Measurements from ENCODE around the gene C16orf96.

Gene C16orf96

GRCh38 chr16:4525634-4526277, 30.4 kb upstream of the C16orf96 start:
- no peak for DNase-seq (ENCODE audit: low read depth)

GRCh38 chr16:4529085-4530060, 26.8 kb upstream of the C16orf96 start:
- no peak for DNase-seq (ENCODE audit: low read depth)

GRCh38 chr16:4531811-4532210, 24.3 kb upstream of the C16orf96 start:
- DNase-seq (ENCODE audit: low read depth): no peak

- DNase-seq (ENCODE audit: low read depth): no peak
Measured at GRCh38 chr16:4532238-4532637, 23.9 kb upstream of the C16orf96 start.

- no peak for DNase-seq (ENCODE audit: low read depth)
Measured at GRCh38 chr16:4533490-4533889, 22.6 kb upstream of the C16orf96 start.

GRCh38 chr16:4534151-4534790, 21.9 kb upstream of the C16orf96 start:
- no peak for DNase-seq (ENCODE audit: low read depth)

GRCh38 chr16:4535627-4536108, 20.5 kb upstream of the C16orf96 start:
- DNase-seq (ENCODE audit: low read depth): no peak

GRCh38 chr16:4536391-4537106, 19.6 kb upstream of the C16orf96 start:
- DNase-seq (ENCODE audit: low read depth): no peak

- DNase-seq (ENCODE audit: low read depth): no peak
Measured at GRCh38 chr16:4537376-4538343, 18.5 kb upstream of the C16orf96 start.

GRCh38 chr16:4538350-4539235, 17.5 kb upstream of the C16orf96 start, which contains the start of gene CDIP1:
TSS of gene CDIP1 (minus strand) at chr16:4538773. CDS start at chr16:4514130, 24,643 bp downstream.
- peak; percentile 90 for DNase-seq (ENCODE audit: low read depth)

GRCh38 chr16:4539716-4540284, 16.3 kb upstream of the C16orf96 start:
- no peak for DNase-seq (ENCODE audit: low read depth)

- DNase-seq (ENCODE audit: low read depth): no peak
Measured at GRCh38 chr16:4544473-4544872, 11.7 kb upstream of the C16orf96 start.

GRCh38 chr16:4548124-4548523, 8.0 kb upstream of the C16orf96 start:
- DNase-seq (ENCODE audit: low read depth): no peak

- no peak for DNase-seq (ENCODE audit: low read depth)
Measured at GRCh38 chr16:4550591-4550990, 5.5 kb upstream of the C16orf96 start.

GRCh38 chr16:4552541-4552940, 3.6 kb upstream of the C16orf96 start:
- no peak for DNase-seq (ENCODE audit: low read depth)

GRCh38 chr16:4556580-4556979, 440 bp downstream of the C16orf96 start:
- no peak for DNase-seq (ENCODE audit: low read depth)

- no peak for DNase-seq (ENCODE audit: low read depth)
Measured at GRCh38 chr16:4557973-4558372, 1.8 kb downstream of the C16orf96 start.

- DNase-seq (ENCODE audit: low read depth): no peak
Measured at GRCh38 chr16:4561596-4561995, 5.5 kb downstream of the C16orf96 start.

- no peak for DNase-seq (ENCODE audit: low read depth)
Measured at GRCh38 chr16:4564661-4565267, 8.6 kb downstream of the C16orf96 start.
